Measurements from ENCODE around the gene NINJ1. TPM values are rescaled to one million over a fixed set of nuclear protein-coding genes. Genes with fewer than 3 reads are reported as not detected.
A peak's percentile ranks its signal among the peaks of the same experiment; 100 is the strongest.

NINJ1 gene
- total and polyA plus RNA-seq, 4 experiments from 2014 or later: 31.1 to 92.4 (median 53.5) TPM

DNA sequence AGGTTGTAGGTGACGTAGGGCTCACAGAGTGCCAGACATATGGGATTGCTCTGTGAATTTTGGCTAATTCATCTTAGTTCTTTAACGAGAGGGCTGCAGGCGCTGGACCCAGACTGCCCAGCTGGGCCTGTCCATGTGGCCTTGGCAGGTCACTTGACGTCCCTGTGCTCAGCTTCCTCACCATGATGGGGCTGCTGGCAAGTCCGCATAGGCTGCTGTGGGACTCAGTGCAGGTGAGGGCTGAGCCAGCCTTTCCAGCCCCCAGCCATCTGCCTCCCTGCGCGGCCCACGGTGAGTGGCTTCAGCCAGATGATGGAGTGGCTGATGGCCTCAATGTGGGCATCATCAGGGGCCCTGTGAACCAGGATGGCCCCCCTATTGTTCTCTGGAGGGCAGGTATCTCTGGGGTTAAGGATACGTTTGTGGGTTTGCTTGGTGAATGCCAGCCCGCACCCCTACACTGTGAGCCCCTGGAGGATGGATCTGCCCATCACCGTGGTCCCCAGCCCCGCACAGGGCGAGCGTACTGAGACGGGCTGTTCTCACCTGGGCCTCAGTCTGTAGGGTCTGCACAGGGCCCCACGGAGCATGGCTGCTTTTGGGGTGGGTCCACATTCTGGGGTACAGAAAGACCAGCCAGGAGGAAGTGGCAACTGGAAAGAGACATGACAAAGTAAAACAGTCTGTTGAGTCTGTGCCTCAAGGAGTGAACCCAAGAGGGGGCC, 34.3 kb downstream of the NINJ1 start:
- DNase-seq: no peak
- Histone ChIP-seq H3K27ac (ENCODE audit: low read depth, low read length) (no peak overlapping the region), H3K4me3 (ENCODE audit: low read length in 2 of 2) (no peak overlapping the region), H3K9me3 (ENCODE audit: control insufficient read depth in 1 of 2, low read length in 2 of 2) (no peaks in the 10 kb centered on the region), H3K27me3 (ENCODE audit: insufficient read depth, low read length) (no peaks in the 10 kb centered on the region), H3K36me3 (ENCODE audit: insufficient read depth, low read length) (no peaks in the 10 kb centered on the region), H3K4me1 (ENCODE audit: insufficient read depth, low read length) (peaks cover 62% of the 10 kb centered on the region)
- POLR2A ChIA-PET (ENCODE audit: partially characterized antibody): interaction anchor here (1.8 to 6.6 kb wide), 5 partner anchors 7 to 96 kb away, joined by 4 to 65 read pairs (median 13); partner anchors contain the start of gene NINJ1
- intact Hi-C loops (cut with micrococcal nuclease): loop anchor here (5.0 to 10.0 kb wide), 2 partner anchors 97 to 1065 kb away; no protein-coding TSS in a partner anchor
- Mint-ChIP-seq H3K9me3 (peaks cover 3 to 13% (median 10%) of the 10 kb centered on the region in 8 donors), H3K4me3 (peak overlapping the region; percentile 32 to 92 (median 72)), H3K27ac (peak overlapping the region; percentile 44 to 95 (median 91)), H3K36me3 (peaks cover 19 to 25% of the 10 kb centered on the region in 2 donors), H3K4me1 (peaks cover 35 to 79% (median 61%) of the 10 kb centered on the region in 4 donors), H3K27me3 (no peaks in the 10 kb centered on the region)
- CTCF ChIA-PET (ENCODE audit: partially characterized antibody): interaction anchor here (0.6 to 4.0 kb wide), 3 partner anchors 9 to 454 kb away, joined by 3 to 26 read pairs (median 3); partner anchors contain the start of gene NINJ1

GRCh38 chr9:93098236-93098946, 35.7 kb downstream of the NINJ1 start:
- intact Hi-C loops (cut with micrococcal nuclease): loop anchor here (5.0 to 10.0 kb wide), 2 partner anchors 96 to 1066 kb away; no protein-coding TSS in a partner anchor
- Mint-ChIP-seq H3K4me1 (peaks cover 41 to 81% (median 66%) of the 10 kb centered on the region in 4 donors), H3K27me3 (no peaks in the 10 kb centered on the region), H3K4me3 (peak overlapping the region; percentile 88 to 95 (median 90)), H3K36me3 (peaks cover 8 to 15% of the 10 kb centered on the region in 2 donors), H3K27ac (peak overlapping the region; percentile 91 to 98 (median 92)), H3K9me3 (peaks cover 0 to 2% (median under 1%) of the 10 kb centered on the region in 8 donors)
- H3K27me3 ChIP-seq (ENCODE audit: insufficient read depth, low read length): no peaks in the 10 kb centered on the region
- H3K4me3 ChIP-seq (ENCODE audit: low read length in 2 of 2): peak overlapping the region; percentile 43 to 80
- POLR2A ChIA-PET (ENCODE audit: partially characterized antibody): interaction anchor here (1.0 to 6.6 kb wide), 13 partner anchors 9 to 144 kb away, joined by 3 to 96 read pairs (median 8); partner anchors contain the start of gene NINJ1
- CTCF ChIA-PET (ENCODE audit: partially characterized antibody): interaction anchor here (0.7 to 4.0 kb wide), 8 partner anchors 10 to 119 kb away, joined by 3 to 26 read pairs (median 4); partner anchors contain the start of gene NINJ1
- H3K9me3 ChIP-seq (ENCODE audit: control insufficient read depth in 1 of 2, low read length in 2 of 2): no peaks in the 10 kb centered on the region
- DNase-seq: peak in 3 of 5 donors; percentile 23 to 74 (median 53)
- H3K4me1 ChIP-seq (ENCODE audit: insufficient read depth, low read length): peaks cover 71% of the 10 kb centered on the region
- peak overlapping the region; percentile 90 for H3K27ac ChIP-seq (ENCODE audit: low read depth, low read length)
- no peaks in the 10 kb centered on the region for H3K36me3 ChIP-seq (ENCODE audit: insufficient read depth, low read length)

DNA sequence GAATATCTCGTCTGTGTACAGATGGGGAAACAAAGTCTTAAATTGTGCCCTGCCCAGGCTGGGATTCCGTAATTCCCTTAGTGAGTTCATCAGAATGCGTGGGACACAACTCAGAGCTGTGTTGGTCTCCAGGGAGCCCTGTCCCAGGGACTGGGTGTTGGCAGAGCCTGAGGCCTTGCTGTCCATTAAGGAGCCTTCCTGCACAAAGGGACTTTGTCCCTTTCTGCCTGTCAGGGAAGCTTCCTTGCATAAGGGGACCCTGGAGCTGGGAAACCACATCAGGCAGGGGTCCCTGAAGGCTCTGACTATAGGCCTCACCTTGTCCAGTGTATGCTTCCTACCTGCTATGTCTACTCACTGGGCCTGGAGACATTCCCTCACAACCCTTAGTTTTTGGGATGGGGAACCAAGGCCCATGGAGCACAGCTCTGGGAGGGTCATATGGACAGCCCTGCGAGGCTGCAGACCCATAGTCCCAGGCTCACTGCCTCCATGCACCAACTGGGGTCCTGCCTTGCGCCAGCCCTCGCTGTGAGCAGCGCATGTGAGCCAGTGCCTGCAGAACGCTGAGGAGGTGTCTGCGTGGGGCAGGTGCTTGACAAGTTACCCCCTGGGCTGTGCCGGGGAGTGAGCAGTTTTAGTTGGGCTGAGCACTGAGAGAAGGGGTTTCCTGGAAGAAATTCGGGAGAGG, 36.4 kb downstream of the NINJ1 start:
- Mint-ChIP-seq H3K36me3 (peaks cover 3 to 11% of the 10 kb centered on the region in 2 donors), H3K9me3 (no peaks in the 10 kb centered on the region), H3K4me1 (peaks cover 41 to 82% (median 68%) of the 10 kb centered on the region in 4 donors), H3K27me3 (no peaks in the 10 kb centered on the region), H3K4me3 (peak overlapping the region; percentile 88 to 95 (median 90)), H3K27ac (peak overlapping the region; percentile 92 to 98 (median 93))
- no peak for DNase-seq
- ChIA-PET CTCF (ENCODE audit: partially characterized antibody) (interaction anchor here (0.9 to 4.0 kb wide), 4 partner anchors 11 to 118 kb away, joined by 3 to 26 read pairs (median 4); no protein-coding TSS in a partner anchor), POLR2A (ENCODE audit: partially characterized antibody) (interaction anchor here (1.0 to 6.6 kb wide), 16 partner anchors 10 to 143 kb away, joined by 3 to 96 read pairs (median 6); partner anchors contain the start of gene NINJ1)
- Histone ChIP-seq H3K36me3 (ENCODE audit: insufficient read depth, low read length) (no peaks in the 10 kb centered on the region), H3K9me3 (ENCODE audit: control insufficient read depth in 1 of 2, low read length in 2 of 2) (no peaks in the 10 kb centered on the region), H3K4me1 (ENCODE audit: insufficient read depth, low read length) (peaks cover 71% of the 10 kb centered on the region), H3K4me3 (ENCODE audit: low read length in 2 of 2) (peak overlapping the region; percentile 65 to 80), H3K27ac (ENCODE audit: low read depth, low read length) (peak overlapping the region; percentile 90), H3K27me3 (ENCODE audit: insufficient read depth, low read length) (no peaks in the 10 kb centered on the region)
- intact Hi-C loops (cut with micrococcal nuclease): loop anchor here (2.0 to 10.0 kb wide), 5 partner anchors 37 to 1067 kb away; partner anchors contain the start of genes FAM120AOS and NINJ1

GRCh38 chr9:93096811-93097382, 37.2 kb downstream of the NINJ1 start:
- Mint-ChIP-seq H3K27me3 (no peaks in the 10 kb centered on the region), H3K36me3 (peaks cover 0 to 9% of the 10 kb centered on the region in 2 donors)

DNA sequence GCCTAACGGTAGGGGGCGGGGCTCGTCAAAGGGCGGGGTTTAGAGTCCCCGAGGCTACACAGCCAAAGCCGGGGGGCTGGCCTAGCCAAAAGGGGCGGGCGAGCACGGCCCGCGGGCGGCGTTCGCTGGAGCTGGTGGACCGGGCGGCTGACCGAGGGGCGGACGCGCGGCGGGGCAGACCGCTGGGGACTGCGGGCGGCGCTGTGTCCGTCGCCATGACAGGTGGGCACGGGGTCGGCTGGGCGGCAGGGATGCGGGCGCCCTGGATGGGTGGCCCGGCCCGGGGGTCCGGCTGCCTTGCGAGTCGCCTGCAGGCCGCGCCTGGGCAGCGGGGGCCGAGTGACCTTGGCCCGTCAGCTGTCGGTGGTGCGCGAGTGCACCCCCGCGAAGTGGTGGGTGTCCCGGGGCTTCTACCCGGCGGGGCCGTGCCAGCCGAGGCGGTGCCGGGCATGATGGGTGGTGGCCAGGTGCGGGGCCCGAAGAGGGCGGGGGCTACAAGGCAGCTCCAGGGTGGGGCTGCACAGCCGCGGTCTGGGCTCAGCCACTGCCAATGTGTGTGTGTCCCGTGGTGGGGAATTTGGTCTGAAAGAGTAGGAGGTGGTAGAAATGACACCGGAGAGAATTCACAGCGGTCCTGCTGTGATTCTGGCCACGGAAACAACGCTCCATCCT, 37.8 kb downstream of the NINJ1 start, which contains the start of gene CARD19:
Gene CARD19 (plus strand): TSS at position 87 of the 672 bp plus-strand sequence. CDS start 129 bp downstream, at position 216.
- H3K9me3 Mint-ChIP-seq: peaks cover 0 to 3% (median 0%) of the 10 kb centered on the region in 8 donors
- H3K27me3 Mint-ChIP-seq: no peaks in the 10 kb centered on the region
- ChIA-PET POLR2A (ENCODE audit: partially characterized antibody) (interaction anchor here (0.7 to 6.6 kb wide), 26 partner anchors 8 to 470 kb away, joined by 3 to 96 read pairs (median 8); partner anchors contain the start of gene NINJ1), CTCF (ENCODE audit: partially characterized antibody) (interaction anchor here (0.7 to 4.0 kb wide), 4 partner anchors 12 to 90 kb away, joined by 3 to 26 read pairs (median 4); no protein-coding TSS in a partner anchor)
- intact Hi-C loops (cut with micrococcal nuclease): loop anchor here (1.0 to 10.0 kb wide), 9 partner anchors 39 to 1069 kb away; partner anchors contain the start of genes FAM120AOS, IPPK, NINJ1 and ZNF484
- peak within 1 kb of the TSS; percentile 92 to 99 (median 98) for H3K27ac Mint-ChIP-seq
- no peaks in the 10 kb centered on the region for H3K27me3 ChIP-seq (ENCODE audit: insufficient read depth, low read length)
- H3K9me3 ChIP-seq (ENCODE audit: control insufficient read depth in 1 of 2, low read length in 2 of 2): no peaks in the 10 kb centered on the region
- peaks cover under 1 to 8% of the 10 kb centered on the region in 2 donors for H3K36me3 Mint-ChIP-seq
- H3K4me3 ChIP-seq (ENCODE audit: low read length in 2 of 2): peak within 1 kb of the TSS; percentile 65 to 93
- peaks cover 47 to 84% (median 70%) of the 10 kb centered on the region in 4 donors for H3K4me1 Mint-ChIP-seq
- H3K27ac ChIP-seq (ENCODE audit: low read depth, low read length): peak within 1 kb of the TSS; percentile 95
- DNase-seq: peak in 4 of 5 donors; percentile 55 to 77 (median 62)
- peaks cover 69% of the 10 kb centered on the region for H3K4me1 ChIP-seq (ENCODE audit: insufficient read depth, low read length)
- peak within 1 kb of the TSS; percentile 88 to 95 (median 90) for H3K4me3 Mint-ChIP-seq
- H3K36me3 ChIP-seq (ENCODE audit: insufficient read depth, low read length): no peaks in the 10 kb centered on the region

More at GRCh38 chr9:93096811-93097382, 37.2 kb downstream of the NINJ1 start:
- H3K4me3 ChIP-seq (ENCODE audit: low read length in 2 of 2): peak overlapping the region; percentile 65 to 80
- H3K9me3 ChIP-seq (ENCODE audit: control insufficient read depth in 1 of 2, low read length in 2 of 2): no peaks in the 10 kb centered on the region
- POLR2A ChIA-PET (ENCODE audit: partially characterized antibody): interaction anchor here (0.8 to 6.6 kb wide), 21 partner anchors 7 to 469 kb away, joined by 3 to 96 read pairs (median 5); partner anchors contain the start of gene NINJ1
- peaks cover 70% of the 10 kb centered on the region for H3K4me1 ChIP-seq (ENCODE audit: insufficient read depth, low read length)
- peak overlapping the region; percentile 92 to 98 (median 93) for H3K27ac Mint-ChIP-seq
- CTCF ChIA-PET (ENCODE audit: partially characterized antibody): interaction anchor here (0.7 to 4.0 kb wide), 4 partner anchors 12 to 71 kb away, joined by 3 to 26 read pairs (median 4); no protein-coding TSS in a partner anchor
- DNase-seq: no peak
- H3K4me1 Mint-ChIP-seq: peaks cover 46 to 83% (median 69%) of the 10 kb centered on the region in 4 donors
- H3K36me3 ChIP-seq (ENCODE audit: insufficient read depth, low read length): no peaks in the 10 kb centered on the region
- peak overlapping the region; percentile 90 for H3K27ac ChIP-seq (ENCODE audit: low read depth, low read length)
- no peaks in the 10 kb centered on the region for H3K27me3 ChIP-seq (ENCODE audit: insufficient read depth, low read length)
- no peaks in the 10 kb centered on the region for H3K9me3 Mint-ChIP-seq
- intact Hi-C loops (cut with micrococcal nuclease): loop anchor here (1.0 to 10.0 kb wide), 9 partner anchors 38 to 1068 kb away; partner anchors contain the start of genes FAM120AOS, IPPK, NINJ1 and ZNF484
- peak overlapping the region; percentile 88 to 95 (median 90) for H3K4me3 Mint-ChIP-seq
